Measurements from ENCODE around the gene ZNF26. TPM values are rescaled to one million over a fixed set of nuclear protein-coding genes. Genes with fewer than 3 reads are reported as not detected.

The ZNF26 gene
- polyA plus RNA-seq, 1 donor from 2014 or later = 26.6 TPM

DNA sequence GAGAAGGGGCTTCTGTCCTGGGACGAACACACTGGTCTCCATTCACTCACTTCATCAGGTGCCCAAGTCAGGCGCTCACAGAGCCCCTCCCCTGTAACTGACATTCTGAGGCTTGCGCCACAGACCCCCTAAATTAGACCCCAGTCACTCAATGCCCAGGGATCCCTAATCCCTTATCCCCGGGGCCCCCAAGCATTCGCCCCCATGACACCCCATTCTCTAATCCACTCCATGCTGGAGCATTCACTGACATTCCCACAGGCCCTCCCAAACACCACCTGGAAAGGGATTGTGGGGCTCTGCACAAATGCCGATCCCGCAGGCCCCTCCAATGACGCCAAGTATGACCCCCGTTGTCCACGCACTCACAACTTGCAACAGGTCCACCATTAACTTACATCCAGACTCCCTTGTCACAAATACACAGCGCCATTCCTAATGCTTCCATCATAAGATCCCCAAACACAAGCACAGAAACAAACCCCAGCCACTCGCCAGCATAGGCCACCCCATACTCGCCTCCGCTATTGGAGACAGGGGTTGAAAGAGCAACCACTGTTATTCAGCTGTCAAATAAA is 31.6 kb upstream of the ZNF26 start:
- TF ChIP-seq POLR2AphosphoS5 (IDR thresholded peaks at IDR 0.05) (no peak), EP300 (conservative IDR thresholded peaks at IDR 0.05; ENCODE audit: poor library complexity, severe bottlenecking) (no peak), EZH2 (IDR thresholded peaks at IDR 0.05; ENCODE audit: borderline replicate concordance, insufficient read depth, low read length, poor library complexity, severe bottlenecking) (no peak), TAF1 (IDR thresholded peaks at IDR 0.05; ENCODE audit: low read depth) (no peak)
- TF ChIP-seq, protein P1, sequence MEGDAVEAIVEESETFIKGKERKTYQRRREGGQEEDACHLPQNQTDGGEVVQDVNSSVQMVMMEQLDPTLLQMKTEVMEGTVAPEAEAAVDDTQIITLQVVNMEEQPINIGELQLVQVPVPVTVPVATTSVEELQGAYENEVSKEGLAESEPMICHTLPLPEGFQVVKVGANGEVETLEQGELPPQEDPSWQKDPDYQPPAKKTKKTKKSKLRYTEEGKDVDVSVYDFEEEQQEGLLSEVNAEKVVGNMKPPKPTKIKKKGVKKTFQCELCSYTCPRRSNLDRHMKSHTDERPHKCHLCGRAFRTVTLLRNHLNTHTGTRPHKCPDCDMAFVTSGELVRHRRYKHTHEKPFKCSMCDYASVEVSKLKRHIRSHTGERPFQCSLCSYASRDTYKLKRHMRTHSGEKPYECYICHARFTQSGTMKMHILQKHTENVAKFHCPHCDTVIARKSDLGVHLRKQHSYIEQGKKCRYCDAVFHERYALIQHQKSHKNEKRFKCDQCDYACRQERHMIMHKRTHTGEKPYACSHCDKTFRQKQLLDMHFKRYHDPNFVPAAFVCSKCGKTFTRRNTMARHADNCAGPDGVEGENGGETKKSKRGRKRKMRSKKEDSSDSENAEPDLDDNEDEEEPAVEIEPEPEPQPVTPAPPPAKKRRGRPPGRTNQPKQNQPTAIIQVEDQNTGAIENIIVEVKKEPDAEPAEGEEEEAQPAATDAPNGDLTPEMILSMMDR (IDR thresholded peaks at IDR 0.05; ENCODE audit: poor library complexity, severe bottlenecking) = no peak
- Histone ChIP-seq H3K4me3 (ENCODE audit: low read length) (peak overlapping the region; percentile 82), H3K27ac (ENCODE audit: low read length) (no peak overlapping the region), H3K9me3 (ENCODE audit: low read length) (peaks cover 23% of the 10 kb centered on the region), H3K79me2 (replicated peaks; ENCODE audit: insufficient read depth, low read length) (peaks cover 4% of the 10 kb centered on the region), H4K20me1 (ENCODE audit: insufficient read depth) (no peaks in the 10 kb centered on the region), H3K36me3 (ENCODE audit: insufficient read depth, low read length) (peaks cover 5% of the 10 kb centered on the region), H3F3A (ENCODE audit: insufficient read depth, low read length, poor library complexity, severe bottlenecking) (no peaks in the 10 kb centered on the region), H3K27me3 (ENCODE audit: insufficient read depth, low read depth, low read length) (no peaks in the 10 kb centered on the region), H2AFZ (ENCODE audit: low read depth, low read length) (no peak overlapping the region), H3K4me2 (ENCODE audit: low read length) (peak overlapping the region; percentile 80), H3K9ac (ENCODE audit: low read length) (no peak overlapping the region), H3K9me2 (ENCODE audit: insufficient read depth, low read length) (no peaks in the 10 kb centered on the region)

DNA sequence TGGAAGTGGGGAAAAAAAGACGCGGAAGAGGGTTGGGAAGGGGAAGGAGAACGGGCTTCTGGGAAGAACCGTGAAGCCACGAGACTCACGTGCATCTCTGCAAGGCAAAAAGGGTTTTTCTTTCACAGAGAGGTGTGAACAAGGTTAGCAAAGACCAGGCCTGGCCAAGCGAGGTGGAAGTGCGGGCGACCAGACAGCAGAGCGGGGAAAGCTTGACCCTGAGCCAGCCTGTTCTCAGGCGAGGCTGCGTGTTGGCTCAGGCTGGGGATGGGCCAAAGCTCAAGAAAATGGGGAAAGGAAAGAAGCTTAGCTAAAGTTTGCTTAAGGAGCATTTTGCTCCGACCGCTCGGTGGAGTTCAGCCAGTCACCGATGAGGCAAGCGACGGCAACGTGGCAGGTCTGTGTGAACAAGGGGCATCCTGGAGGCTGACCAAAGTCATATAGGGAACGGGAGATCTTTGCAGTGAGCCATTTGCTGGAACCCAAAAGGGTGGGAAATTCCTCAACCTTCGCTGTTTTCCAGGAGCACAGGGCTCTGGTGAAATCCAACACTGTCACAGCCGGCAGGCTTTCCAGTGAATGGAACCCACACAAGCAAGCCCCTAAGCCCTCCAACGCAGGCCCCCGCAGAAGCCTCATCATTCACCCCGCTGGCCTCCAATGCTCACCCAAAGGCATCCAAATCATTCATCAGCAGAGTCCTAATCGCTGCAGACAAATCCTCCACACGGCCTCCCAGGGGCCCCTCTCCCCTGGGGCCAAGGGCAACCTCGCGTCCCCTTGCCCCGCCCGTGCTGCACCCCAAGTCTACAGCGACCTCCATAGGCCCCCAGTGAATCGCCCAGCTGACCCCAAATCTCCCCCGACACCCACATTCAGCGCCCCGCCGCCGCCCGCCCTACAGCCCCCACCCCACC is 30.8 kb upstream of the ZNF26 start:
- Histone ChIP-seq H3K27me3 (ENCODE audit: insufficient read depth, low read depth, low read length) (no peaks in the 10 kb centered on the region), H3K9ac (ENCODE audit: low read length) (peak overlapping the region; percentile 81), H3K27ac (ENCODE audit: low read length) (peak overlapping the region; percentile 70), H3K36me3 (ENCODE audit: insufficient read depth, low read length) (peaks cover 5% of the 10 kb centered on the region), H3K4me3 (ENCODE audit: low read length) (peak overlapping the region; percentile 82), H4K20me1 (ENCODE audit: insufficient read depth) (no peaks in the 10 kb centered on the region), H3K9me2 (ENCODE audit: insufficient read depth, low read length) (no peaks in the 10 kb centered on the region), H3K79me2 (replicated peaks; ENCODE audit: insufficient read depth, low read length) (peaks cover 4% of the 10 kb centered on the region), H3K4me2 (ENCODE audit: low read length) (peak overlapping the region; percentile 80), H3F3A (ENCODE audit: insufficient read depth, low read length, poor library complexity, severe bottlenecking) (no peaks in the 10 kb centered on the region), H3K9me3 (ENCODE audit: low read length) (peaks cover 17% of the 10 kb centered on the region), H2AFZ (ENCODE audit: low read depth, low read length) (peak overlapping the region; percentile 70)
- TF ChIP-seq, protein P2, sequence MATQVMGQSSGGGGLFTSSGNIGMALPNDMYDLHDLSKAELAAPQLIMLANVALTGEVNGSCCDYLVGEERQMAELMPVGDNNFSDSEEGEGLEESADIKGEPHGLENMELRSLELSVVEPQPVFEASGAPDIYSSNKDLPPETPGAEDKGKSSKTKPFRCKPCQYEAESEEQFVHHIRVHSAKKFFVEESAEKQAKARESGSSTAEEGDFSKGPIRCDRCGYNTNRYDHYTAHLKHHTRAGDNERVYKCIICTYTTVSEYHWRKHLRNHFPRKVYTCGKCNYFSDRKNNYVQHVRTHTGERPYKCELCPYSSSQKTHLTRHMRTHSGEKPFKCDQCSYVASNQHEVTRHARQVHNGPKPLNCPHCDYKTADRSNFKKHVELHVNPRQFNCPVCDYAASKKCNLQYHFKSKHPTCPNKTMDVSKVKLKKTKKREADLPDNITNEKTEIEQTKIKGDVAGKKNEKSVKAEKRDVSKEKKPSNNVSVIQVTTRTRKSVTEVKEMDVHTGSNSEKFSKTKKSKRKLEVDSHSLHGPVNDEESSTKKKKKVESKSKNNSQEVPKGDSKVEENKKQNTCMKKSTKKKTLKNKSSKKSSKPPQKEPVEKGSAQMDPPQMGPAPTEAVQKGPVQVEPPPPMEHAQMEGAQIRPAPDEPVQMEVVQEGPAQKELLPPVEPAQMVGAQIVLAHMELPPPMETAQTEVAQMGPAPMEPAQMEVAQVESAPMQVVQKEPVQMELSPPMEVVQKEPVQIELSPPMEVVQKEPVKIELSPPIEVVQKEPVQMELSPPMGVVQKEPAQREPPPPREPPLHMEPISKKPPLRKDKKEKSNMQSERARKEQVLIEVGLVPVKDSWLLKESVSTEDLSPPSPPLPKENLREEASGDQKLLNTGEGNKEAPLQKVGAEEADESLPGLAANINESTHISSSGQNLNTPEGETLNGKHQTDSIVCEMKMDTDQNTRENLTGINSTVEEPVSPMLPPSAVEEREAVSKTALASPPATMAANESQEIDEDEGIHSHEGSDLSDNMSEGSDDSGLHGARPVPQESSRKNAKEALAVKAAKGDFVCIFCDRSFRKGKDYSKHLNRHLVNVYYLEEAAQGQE (IDR thresholded peaks at IDR 0.05; ENCODE audit: borderline replicate concordance) = no peak
- TF ChIP-seq TAF1 (IDR thresholded peaks at IDR 0.05; ENCODE audit: low read depth) = peak; percentile 41
- no peak for TF ChIP-seq POLR2AphosphoS5 (IDR thresholded peaks at IDR 0.05)
- no peak for TF ChIP-seq EP300 (conservative IDR thresholded peaks at IDR 0.05; ENCODE audit: poor library complexity, severe bottlenecking)
- TF ChIP-seq, protein P1 (IDR thresholded peaks at IDR 0.05; ENCODE audit: poor library complexity, severe bottlenecking) = peak; percentile 9
- no peak for TF ChIP-seq SMC3 (conservative IDR thresholded peaks at IDR 0.05; ENCODE audit: poor library complexity)
